Activated naive CD8-positive, alpha-beta T cell treated with anti-CD3 and anti-CD28 coated beads, Interleukin-2, amount 10 ng/mL, durations not matched to agents 7 days and 5 days (primary cell): ENCODE results near the gene CLCN6. TPM values are rescaled to one million over a fixed set of nuclear protein-coding genes. Genes with fewer than 3 reads are reported as not detected.
A peak's percentile ranks its signal among the peaks of the same experiment; 100 is the strongest.
"Not testable (repeated sequence)": the region's sequence is repeated elsewhere in the genome, so short reads cannot be mapped to it uniquely, and the experiment has no call there.

Experiments used
- ATAC-seq: fragments of 150-1000 bp; cut with Tn5 transposase; one replicate; pipeline ENCODE4 v1.10.0; 2021; ENCODE audit warnings: low read depth, moderate library complexity
- POLR2A ChIA-PET: fragments of 350-600 bp; sonication (Branson Sonifier 250); formaldehyde crosslinking; loops from one replicate; lab custom pipeline; 2021; ENCODE audit warnings: antibody characterized with exemption; lab: Charles Lee
- DNase-seq: peaks from one replicate; pipeline ENCODE4 v3.0.0; 2021
- H3K27ac Mint-ChIP-seq: one replicate; pipeline ENCODE4 v1.8.0; 2022; ENCODE audit warnings: mild to moderate bottlenecking, mixed read lengths
- H3K27me3 Mint-ChIP-seq: one replicate; pipeline ENCODE4 v1.8.0; 2022; ENCODE audit warnings: mild to moderate bottlenecking, moderate library complexity, mixed read lengths
- H3K36me3 Mint-ChIP-seq: one replicate; pipeline ENCODE4 v1.8.0; 2021; ENCODE audit warnings: mild to moderate bottlenecking, mixed read lengths
- H3K4me1 Mint-ChIP-seq: one replicate; pipeline ENCODE4 v1.8.0; 2021; ENCODE audit warnings: mixed read lengths
- H3K4me3 Mint-ChIP-seq: one replicate; pipeline ENCODE4 v1.8.0; 2022; ENCODE audit warnings: mild to moderate bottlenecking, moderate library complexity, mixed read lengths
- H3K9me3 Mint-ChIP-seq: one replicate; pipeline ENCODE4 v1.8.0; 2021; ENCODE audit warnings: mixed read lengths
- total RNA-seq, 2 experiments: library from RNA; stranded (reverse); gene quantifications; one replicate each; pipeline ENCODE4 v1.2.3, GENCODE V29; 2021

Gene CLCN6
- total RNA-seq, 2 experiments from 2014 or later, result 21.9 to 25.5 TPM

DNA sequence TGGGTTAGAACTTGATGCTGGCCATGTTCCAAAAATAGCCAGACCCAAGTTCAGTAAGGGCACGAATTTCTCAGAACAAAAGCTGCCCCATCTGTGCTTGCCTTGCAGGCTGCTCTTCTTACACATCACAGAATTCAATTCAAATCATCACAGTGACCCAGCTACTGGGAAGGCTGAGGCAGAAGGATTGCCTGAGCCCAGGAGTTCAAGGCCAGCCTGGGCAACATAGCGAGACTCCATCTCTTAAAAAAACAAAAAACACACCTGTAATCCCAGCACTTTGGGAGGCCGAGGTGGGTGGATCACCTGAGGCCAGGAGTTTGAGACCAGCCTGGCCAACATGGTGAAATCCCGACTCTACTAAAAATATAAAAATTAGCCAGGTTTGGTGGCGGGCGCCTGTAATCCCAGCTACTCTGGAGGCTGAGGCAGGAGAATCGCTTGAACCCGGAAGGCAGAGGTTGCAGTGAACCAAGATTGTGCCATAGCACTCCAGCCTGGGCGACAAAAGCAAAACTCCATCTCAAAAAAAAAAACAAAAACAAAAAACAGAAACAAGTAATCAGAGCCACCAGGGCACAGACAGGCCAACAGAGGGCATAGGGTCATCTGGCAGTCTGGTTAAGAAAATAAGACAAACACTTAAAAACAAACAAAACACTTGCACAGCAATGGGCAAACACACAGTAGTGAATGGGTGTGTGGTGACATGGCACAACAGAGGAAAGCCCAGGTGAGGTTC lies 1.9 kb upstream of the CLCN6 start:
- Mint-ChIP-seq H3K36me3 (peaks cover 23% of the 10 kb centered on the region), H3K27ac (peak overlapping the region; percentile 90), H3K4me1 (peaks cover 44% of the 10 kb centered on the region), H3K4me3 (peak overlapping the region; percentile 99)
- H3K27me3 Mint-ChIP-seq, DNase-seq, H3K9me3 Mint-ChIP-seq, ATAC-seq: not testable (repeated sequence)
- POLR2A ChIA-PET, result interaction anchor here (0.6 to 3.2 kb wide), 14 partner anchors 11 to 830 kb away, joined by 3 to 58 read pairs (median 3); partner anchors contain the start of genes AGTRAP, FBXO6 and MTOR

DNA sequence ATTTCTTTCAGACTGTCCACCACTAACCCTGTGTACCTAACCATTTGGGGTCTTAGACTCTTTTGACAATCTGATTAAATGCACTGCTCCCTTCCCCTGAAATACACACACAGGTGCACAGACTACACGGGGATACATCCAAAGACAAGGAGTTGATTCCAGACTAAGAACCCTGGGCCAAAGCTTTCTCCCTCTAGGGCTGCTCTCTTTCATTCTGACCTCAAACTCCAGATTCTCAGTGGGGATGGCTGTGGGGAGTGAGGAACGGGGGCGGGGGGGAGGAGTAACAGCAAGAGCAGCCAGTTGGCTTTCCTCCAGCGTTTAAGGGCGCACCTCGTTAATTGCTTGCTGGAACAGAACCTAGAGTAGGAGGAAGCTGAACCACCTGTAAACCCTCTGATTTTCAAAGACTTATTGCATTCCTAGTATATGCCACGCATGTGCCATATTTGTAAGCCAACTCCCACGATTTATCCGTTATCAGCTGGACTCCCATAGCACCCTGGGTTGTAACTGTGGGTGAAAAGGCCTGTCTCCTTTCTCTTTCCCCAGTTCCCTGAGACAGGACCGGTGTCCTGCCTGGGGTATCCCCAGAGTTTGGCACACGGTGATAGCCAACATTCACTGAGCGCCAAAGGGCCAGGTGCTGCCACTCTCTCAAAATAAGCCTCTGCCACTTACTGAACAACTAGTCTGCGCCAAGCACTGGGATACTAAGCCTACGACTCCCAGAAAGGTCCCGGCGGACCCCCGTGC lies 1.1 kb upstream of the CLCN6 start:
- POLR2A ChIA-PET, result interaction anchor here (0.8 to 3.2 kb wide), 3 partner anchors 16 to 104 kb away, joined by 3 to 58 read pairs (median 5); no protein-coding TSS in a partner anchor
- H3K4me1 Mint-ChIP-seq, result peaks cover 47% of the 10 kb centered on the region
- no peaks in the 10 kb centered on the region for H3K27me3 Mint-ChIP-seq
- DNase-seq, result no peak
- H3K4me3 Mint-ChIP-seq, result peak overlapping the region; percentile 99
- H3K9me3 Mint-ChIP-seq, result no peaks in the 10 kb centered on the region
- peak overlapping the region; percentile 98 for H3K27ac Mint-ChIP-seq
- peaks cover 20% of the 10 kb centered on the region for H3K36me3 Mint-ChIP-seq
- ATAC-seq, result no peak

- DNase-seq (no peak), ATAC-seq (peak; percentile 29)
- Mint-ChIP-seq H3K36me3 (peaks cover 11% of the 10 kb centered on the region), H3K9me3 (no peaks in the 10 kb centered on the region), H3K27me3 (no peaks in the 10 kb centered on the region), H3K27ac (peak overlapping the region; percentile 98), H3K4me3 (peak overlapping the region; percentile 99), H3K4me1 (peaks cover 51% of the 10 kb centered on the region)
- POLR2A ChIA-PET, result interaction anchor here (0.5 to 2.4 kb wide), 11 partner anchors 10 to 1618 kb away, joined by 3 to 67 read pairs (median 4); partner anchors contain the start of genes FBXO6 and MFN2
Observed at GRCh38 chr1:11806307-11806936, 431 bp downstream of the CLCN6 start.

DNA sequence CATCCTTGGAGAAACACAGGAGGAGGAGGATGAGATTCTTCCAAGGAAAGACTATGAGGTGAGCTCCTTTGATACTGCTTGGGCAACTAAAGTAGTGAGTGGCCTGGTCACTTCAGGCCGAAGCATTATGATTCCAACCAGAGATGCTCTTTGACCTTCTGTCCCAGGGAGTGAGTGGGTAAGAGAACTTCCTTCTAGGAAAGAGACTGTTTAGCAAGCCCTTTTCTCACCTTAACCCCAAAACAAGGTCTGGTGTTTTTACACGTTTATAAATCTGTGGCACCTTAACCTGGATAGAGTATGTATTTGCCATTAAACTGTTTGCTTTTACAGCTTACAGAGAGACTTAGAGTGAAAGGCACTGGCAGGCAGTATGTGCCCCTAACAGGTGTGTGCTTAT lies 1.1 kb downstream of the CLCN6 start:
- peak overlapping the region; percentile 98 for H3K27ac Mint-ChIP-seq
- peaks cover 10% of the 10 kb centered on the region for H3K36me3 Mint-ChIP-seq
- H3K27me3 Mint-ChIP-seq, result no peaks in the 10 kb centered on the region
- ATAC-seq (no peak), DNase-seq (no peak)
- POLR2A ChIA-PET, result interaction anchor here (1.1 to 2.4 kb wide), 7 partner anchors 11 to 173 kb away, joined by 3 to 67 read pairs (median 4); partner anchors contain the start of gene MFN2
- H3K4me3 Mint-ChIP-seq, result peak overlapping the region; percentile 99
- H3K9me3 Mint-ChIP-seq, result no peaks in the 10 kb centered on the region
- H3K4me1 Mint-ChIP-seq, result peaks cover 45% of the 10 kb centered on the region

GRCh38 chr1:11813021-11813420 lies 7.0 kb downstream of the CLCN6 start:
- ATAC-seq (no peak), DNase-seq (no peak)
- Mint-ChIP-seq H3K9me3 (no peaks in the 10 kb centered on the region), H3K27me3 (no peaks in the 10 kb centered on the region), H3K4me1 (peaks cover 12% of the 10 kb centered on the region), H3K36me3 (peaks cover 14% of the 10 kb centered on the region), H3K27ac (no peak overlapping the region), H3K4me3 (no peak overlapping the region)
- POLR2A ChIA-PET, result no interaction called here

- H3K27ac Mint-ChIP-seq, result no peak overlapping the region
- no peaks in the 10 kb centered on the region for H3K27me3 Mint-ChIP-seq
- H3K9me3 Mint-ChIP-seq, result no peaks in the 10 kb centered on the region
- peaks cover 13% of the 10 kb centered on the region for H3K36me3 Mint-ChIP-seq
- peaks cover 2% of the 10 kb centered on the region for H3K4me1 Mint-ChIP-seq
- no peak for ATAC-seq
- POLR2A ChIA-PET, result no interaction called here
- no peak for DNase-seq
- no peak overlapping the region for H3K4me3 Mint-ChIP-seq
Observed at GRCh38 chr1:11817192-11817591, 11.2 kb downstream of the CLCN6 start.

- Mint-ChIP-seq H3K4me1 (no peaks in the 10 kb centered on the region), H3K4me3 (no peak overlapping the region), H3K27me3 (no peaks in the 10 kb centered on the region), H3K9me3 (no peaks in the 10 kb centered on the region), H3K27ac (no peak overlapping the region), H3K36me3 (peaks cover 6% of the 10 kb centered on the region)
- ATAC-seq (no peak), DNase-seq (no peak)
- POLR2A ChIA-PET, result interaction anchor here (0.6 kb wide), 1 partner anchor 85 kb away, joined by 3 read pairs; no protein-coding TSS in a partner anchor
Observed at GRCh38 chr1:11822091-11822490, 16.1 kb downstream of the CLCN6 start.

- no peak overlapping the region for H3K27ac Mint-ChIP-seq
- H3K36me3 Mint-ChIP-seq, result peaks cover 8% of the 10 kb centered on the region
- no peaks in the 10 kb centered on the region for H3K4me1 Mint-ChIP-seq
- no peaks in the 10 kb centered on the region for H3K9me3 Mint-ChIP-seq
- POLR2A ChIA-PET, result interaction anchor here (0.8 kb wide), 1 partner anchor 86 kb away, joined by 3 read pairs; no protein-coding TSS in a partner anchor
- H3K27me3 Mint-ChIP-seq, result no peaks in the 10 kb centered on the region
- DNase-seq (no peak), ATAC-seq (no peak)
- no peak overlapping the region for H3K4me3 Mint-ChIP-seq
Observed at GRCh38 chr1:11823366-11824137, 17.6 kb downstream of the CLCN6 start.

DNA sequence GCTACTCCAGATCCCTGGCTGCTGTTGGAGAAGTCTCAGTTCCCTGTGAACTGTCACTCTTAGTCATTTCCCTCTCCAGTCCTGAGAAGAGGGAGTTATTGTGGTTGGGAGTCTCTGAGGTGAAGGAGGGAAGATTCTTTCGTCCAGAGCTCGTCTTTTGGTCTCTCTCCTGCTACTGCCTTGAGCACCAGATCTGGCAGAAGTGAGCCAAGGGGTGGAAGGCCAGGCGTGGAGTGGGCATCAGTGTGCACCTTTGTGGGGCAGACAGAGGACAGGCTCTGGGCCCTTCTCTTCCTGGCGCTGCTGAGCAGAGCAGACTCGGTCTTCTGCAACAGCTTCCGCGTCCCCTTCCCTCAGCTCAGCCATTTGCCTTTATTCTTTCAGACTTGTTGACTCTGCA lies 19.1 kb downstream of the CLCN6 start:
- no peak overlapping the region for H3K27ac Mint-ChIP-seq
- DNase-seq (no peak), ATAC-seq (no peak)
- no peaks in the 10 kb centered on the region for H3K9me3 Mint-ChIP-seq
- POLR2A ChIA-PET, result no interaction called here
- no peaks in the 10 kb centered on the region for H3K27me3 Mint-ChIP-seq
- H3K4me1 Mint-ChIP-seq, result no peaks in the 10 kb centered on the region
- no peak overlapping the region for H3K4me3 Mint-ChIP-seq
- H3K36me3 Mint-ChIP-seq, result peaks cover 5% of the 10 kb centered on the region

DNA sequence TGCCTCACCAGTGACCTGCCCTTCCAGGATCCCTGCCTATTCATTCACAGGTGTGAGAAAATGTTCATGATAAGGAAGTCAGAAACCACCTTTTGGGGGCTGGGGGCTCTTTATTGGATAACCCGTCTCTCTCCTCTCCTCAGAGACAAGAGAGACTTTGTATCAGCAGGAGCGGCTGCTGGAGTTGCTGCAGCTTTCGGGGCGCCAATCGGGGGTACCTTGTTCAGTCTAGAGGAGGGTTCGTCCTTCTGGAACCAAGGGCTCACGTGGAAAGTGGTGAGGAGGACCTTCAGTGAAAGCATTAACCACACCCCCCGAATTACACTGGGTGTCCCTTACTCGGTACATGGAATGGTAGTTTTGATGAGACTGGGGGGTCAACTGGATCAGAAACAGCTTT lies 21.0 kb downstream of the CLCN6 start:
- no peak overlapping the region for H3K4me3 Mint-ChIP-seq
- H3K27me3 Mint-ChIP-seq, result no peaks in the 10 kb centered on the region
- H3K36me3 Mint-ChIP-seq, result peaks cover 5% of the 10 kb centered on the region
- no peaks in the 10 kb centered on the region for H3K4me1 Mint-ChIP-seq
- no peak overlapping the region for H3K27ac Mint-ChIP-seq
- POLR2A ChIA-PET, result interaction anchor here (0.6 kb wide), 1 partner anchor 1242 kb away, joined by 3 read pairs; no protein-coding TSS in a partner anchor
- no peaks in the 10 kb centered on the region for H3K9me3 Mint-ChIP-seq
- ATAC-seq (no peak), DNase-seq (no peak)

- H3K36me3 Mint-ChIP-seq, result peaks cover 5% of the 10 kb centered on the region
- no peak overlapping the region for H3K4me3 Mint-ChIP-seq
- DNase-seq (no peak), ATAC-seq (no peak)
- H3K9me3 Mint-ChIP-seq, result no peaks in the 10 kb centered on the region
- no peaks in the 10 kb centered on the region for H3K4me1 Mint-ChIP-seq
- POLR2A ChIA-PET, result no interaction called here
- H3K27me3 Mint-ChIP-seq, result no peaks in the 10 kb centered on the region
- no peak overlapping the region for H3K27ac Mint-ChIP-seq
Observed at GRCh38 chr1:11828511-11828910, 22.5 kb downstream of the CLCN6 start.

DNA sequence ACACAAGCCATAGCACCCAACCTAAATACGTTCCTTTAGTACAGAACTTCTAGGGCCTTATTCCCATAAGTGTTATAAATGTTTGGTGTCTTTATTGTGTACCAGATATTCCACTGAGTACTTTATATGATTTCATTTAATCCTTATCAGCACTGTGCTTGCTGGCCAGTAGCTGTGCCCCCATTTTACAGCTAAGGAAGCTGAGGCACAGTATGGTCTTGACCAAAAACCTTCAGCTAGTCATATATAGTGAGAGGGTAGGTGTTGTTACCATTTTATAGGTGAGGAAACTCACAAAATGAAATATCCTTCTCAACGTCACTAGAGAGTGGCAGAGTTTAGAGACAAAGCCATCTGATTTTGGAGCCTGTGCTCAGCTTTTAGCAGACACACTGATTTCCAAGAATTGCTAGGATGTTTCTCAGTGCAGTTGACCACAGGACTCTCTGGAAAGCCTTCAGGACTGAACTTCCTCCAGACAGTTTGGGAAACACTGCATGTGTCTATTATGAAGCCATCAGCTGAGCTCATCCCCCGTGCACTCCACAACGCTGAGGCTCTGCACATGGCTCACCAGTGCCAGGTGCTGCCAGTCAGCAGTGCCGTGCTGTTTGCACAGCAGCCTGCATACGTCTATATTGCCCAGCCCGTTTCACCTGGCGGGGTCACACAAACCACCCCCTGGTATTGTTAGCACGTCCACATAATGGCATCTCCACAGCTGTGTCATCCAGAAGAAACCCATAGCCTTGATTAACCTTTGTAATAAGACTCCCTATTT lies 26.1 kb downstream of the CLCN6 start:
- no peak overlapping the region for H3K27ac Mint-ChIP-seq

More for the DNA sequence above, 26.1 kb downstream of the CLCN6 start:
- no peak for ATAC-seq
- no peaks in the 10 kb centered on the region for H3K27me3 Mint-ChIP-seq
- H3K9me3 Mint-ChIP-seq, result no peaks in the 10 kb centered on the region
- POLR2A ChIA-PET, result no interaction called here
- no peak for DNase-seq
- H3K4me1 Mint-ChIP-seq, result no peaks in the 10 kb centered on the region
- H3K36me3 Mint-ChIP-seq, result peaks cover 10% of the 10 kb centered on the region
- no peak overlapping the region for H3K4me3 Mint-ChIP-seq
